H1 (cell line): Measurements from ENCODE around the gene KCTD19. TPM values are rescaled to one million over a fixed set of nuclear protein-coding genes. Genes with fewer than 3 reads are reported as not detected.
A peak's percentile ranks its signal among the peaks of the same experiment; 100 is the strongest.

Experiments
- CTCF ChIA-PET: fragments of 300-600 bp; sonication (Branson Sonifier 250); formaldehyde crosslinking; loops from one replicate; lab custom pipeline; 2021; ENCODE audit not compliant: partially characterized antibody; lab: Charles Lee
- POLR2A ChIA-PET: fragments of 300-600 bp; sonication (Branson Sonifier 250); formaldehyde crosslinking; loops from one replicate; lab custom pipeline; 2021; ENCODE audit warnings: inconsistent platforms; ENCODE audit not compliant: partially characterized antibody; lab: Charles Lee
- DNase-seq, 2 experiments: peaks; one replicate each; pipeline versions ENCODE4 v3.0.0 to v3.0.0-alpha.2; 2010 to 2022; ENCODE audit warnings: low spot score in 2 of 2, low read depth in 1 of 2, mixed read lengths in 1 of 2
- FAIRE-seq: peaks from 2 replicates; lab custom pipeline; 2011; peaks lifted over from hg19 to GRCh38; lab: Jason Lieb, UNC
- H2AFZ ChIP-seq: 2 replicates; pipeline ENCODE4 v1.8.1; 2012; ENCODE audit warnings: low read length, inconsistent platforms
- H2AK5ac ChIP-seq: 2 replicates; pipeline ENCODE4 v1.6.1; 2013; ENCODE audit warnings: low read depth, low read length
- H2BK120ac ChIP-seq: replicated peaks from 2 replicates; pipeline ENCODE3; 2013; ENCODE audit warnings: low read depth, low read length, inconsistent platforms
- H2BK12ac ChIP-seq: 2 replicates; pipeline ENCODE4 v1.6.1; 2013; ENCODE audit warnings: low read depth, low read length
- H2BK15ac ChIP-seq: 2 replicates; pipeline ENCODE4 v1.6.1; 2013; ENCODE audit warnings: low read length
- H2BK20ac ChIP-seq: 2 replicates; pipeline ENCODE4 v1.6.1; 2013; ENCODE audit warnings: low read length
- H2BK5ac ChIP-seq: 2 replicates; pipeline ENCODE4 v1.6.1; 2013; ENCODE audit warnings: low read depth, low read length
- H3K14ac ChIP-seq: 2 replicates; pipeline ENCODE4 v1.6.1; 2013; ENCODE audit warnings: inconsistent platforms; ENCODE audit not compliant: insufficient read length
- H3K18ac ChIP-seq: 2 replicates; pipeline ENCODE4 v1.6.1; 2013; ENCODE audit warnings: low read length; ENCODE audit errors: extremely low read depth
- H3K23ac ChIP-seq: 2 replicates; pipeline ENCODE4 v1.6.1; 2013; ENCODE audit warnings: inconsistent platforms; ENCODE audit not compliant: insufficient read length
- H3K23me2 ChIP-seq: 2 replicates; pipeline ENCODE4 v1.6.1; 2013; ENCODE audit warnings: low read depth, low read length
- H3K27ac ChIP-seq: 2 replicates; pipeline ENCODE4 v1.6.1; 2011; ENCODE audit warnings: low read depth, low read length, inconsistent platforms
- H3K27me3 ChIP-seq, 4 experiments: replicated peaks in 1 of 4; 1 replicate in 1 of 4; 2 replicates in 3 of 4; pipeline versions ENCODE4 v1.6.1 to v1.8.1; 2011 to 2013; ENCODE audit warnings: low read length in 3 of 4, mild to moderate bottlenecking in 3 of 4, inconsistent platforms in 2 of 4, mixed read lengths in 2 of 4, moderate library complexity in 1 of 4; ENCODE audit not compliant: control insufficient read depth in 3 of 4, insufficient read depth in 3 of 4; ENCODE audit errors: extremely low read depth in 1 of 4
- H3K36me3 ChIP-seq, 4 experiments: 2 replicates each; pipeline versions ENCODE4 v1.6.1 to v1.8.1; 2011 to 2013; ENCODE audit warnings: mild to moderate bottlenecking in 4 of 4, low read length in 3 of 4, moderate library complexity in 2 of 4, control low read depth in 1 of 4, inconsistent platforms in 1 of 4; ENCODE audit not compliant: insufficient read depth in 4 of 4, control insufficient read depth in 2 of 4
- H3K4ac ChIP-seq: replicated peaks from 2 replicates; pipeline ENCODE3; 2013; ENCODE audit warnings: low read length, low read depth, mixed read lengths, inconsistent platforms; ENCODE audit not compliant: insufficient read length
- H3K4me1 ChIP-seq, 4 experiments: replicated peaks in 1 of 4; 1 replicate in 1 of 4; 2 replicates in 3 of 4; pipeline versions ENCODE4 v1.6.1 to v1.8.1; 2011 to 2013; ENCODE audit warnings: low read length in 3 of 4, inconsistent platforms in 2 of 4, mixed read lengths in 1 of 4; ENCODE audit not compliant: insufficient read depth in 4 of 4, control insufficient read depth in 3 of 4
- H3K4me2 ChIP-seq, 2 experiments: 2 replicates each; pipeline versions ENCODE4 v1.6.1 to v1.8.1; 2011 to 2013; ENCODE audit warnings: low read depth in 2 of 2, low read length in 2 of 2, control low read depth in 1 of 2, inconsistent platforms in 1 of 2, mild to moderate bottlenecking in 1 of 2; ENCODE audit not compliant: insufficient read depth in 1 of 2
- H3K4me3 ChIP-seq, 4 experiments: fragments of 200-600, 300-600 bp in 1 of 4; sonication (generic), shearing (Covaris generic), sonication (Bioruptor Twin) in 1 of 4; 2 replicates each; pipeline versions ENCODE4 v1.5.1 to v1.8.1; 2011 to 2016; ENCODE audit warnings: low read length in 4 of 4, low read depth in 3 of 4, control low read depth in 2 of 4, inconsistent platforms in 2 of 4, mild to moderate bottlenecking in 2 of 4, mixed read lengths in 1 of 4, moderate library complexity in 1 of 4; ENCODE audit not compliant: insufficient read depth in 2 of 4; ENCODE audit errors: extremely low read depth in 1 of 4
- H3K56ac ChIP-seq: replicated peaks from 2 replicates; pipeline ENCODE3; 2013; ENCODE audit warnings: low read depth, mild to moderate bottlenecking, mixed read lengths, low read length, inconsistent platforms; ENCODE audit not compliant: insufficient read length
- H3K79me1 ChIP-seq: 2 replicates; pipeline ENCODE4 v1.6.1; 2013; ENCODE audit warnings: low read depth, low read length, control low read depth
- H3K79me2 ChIP-seq, 2 experiments: 2 replicates each; pipeline versions ENCODE4 v1.6.1 to v1.8.1; 2012 to 2013; ENCODE audit warnings: low read length in 2 of 2, mild to moderate bottlenecking in 2 of 2, inconsistent platforms in 1 of 2; ENCODE audit not compliant: insufficient read depth in 2 of 2, control insufficient read depth in 1 of 2
- H3K9ac ChIP-seq, 4 experiments: replicated peaks in 1 of 4; 1 replicate in 1 of 4; 2 replicates in 3 of 4; pipeline versions ENCODE4 v1.6.1 to v1.8.1; 2011 to 2013; ENCODE audit warnings: low read depth in 3 of 4, low read length in 3 of 4, control low read depth in 2 of 4, mild to moderate bottlenecking in 2 of 4, moderate library complexity in 2 of 4, inconsistent platforms in 1 of 4; ENCODE audit errors: extremely low read depth in 1 of 4
- H3K9me3 ChIP-seq, 2 experiments: 2 replicates each; pipeline versions ENCODE4 v1.6.1 to v1.8.1; 2012 to 2013; ENCODE audit warnings: mild to moderate bottlenecking in 2 of 2, moderate library complexity in 2 of 2, control low read depth in 1 of 2, inconsistent platforms in 1 of 2, low read depth in 1 of 2, low read length in 1 of 2, mixed read lengths in 1 of 2; ENCODE audit not compliant: insufficient read depth in 2 of 2
- H4K20me1 ChIP-seq, 2 experiments: replicated peaks in 1 of 2; 2 replicates each; pipeline versions ENCODE3 to v1.8.1; 2011 to 2013; ENCODE audit warnings: inconsistent platforms in 2 of 2, low read length in 2 of 2, mild to moderate bottlenecking in 1 of 2; ENCODE audit not compliant: insufficient read depth in 2 of 2, control insufficient read depth in 1 of 2
- H4K5ac ChIP-seq: 2 replicates; pipeline ENCODE4 v1.6.1; 2013; ENCODE audit warnings: low read length, low read depth, mixed read lengths, inconsistent platforms; ENCODE audit not compliant: insufficient read length
- H4K8ac ChIP-seq: 2 replicates; pipeline ENCODE4 v1.8.0; 2013; ENCODE audit warnings: mild to moderate bottlenecking, moderate library complexity, low read length, inconsistent platforms; ENCODE audit not compliant: insufficient read depth; ENCODE audit errors: extremely low read depth
- H4K91ac ChIP-seq: replicated peaks from 2 replicates; pipeline ENCODE3; 2013; ENCODE audit warnings: low read length, mixed read lengths, inconsistent platforms; ENCODE audit not compliant: insufficient read length
- BCL11A ChIP-seq, 2 experiments: IDR thresholded peaks; one replicate each; pipeline ENCODE4 v1.6.1; 2011; ENCODE audit warnings: low read depth in 2 of 2, low read length in 2 of 2, mild to moderate bottlenecking in 2 of 2
- BRCA1 ChIP-seq: IDR thresholded peaks from 2 replicates; pipeline ENCODE4 v1.6.1; 2012; ENCODE audit warnings: low read depth, low read length, improper control_type of control experiment
- CBX5 ChIP-seq: fragments of 300-800, 300-1000 bp; sonication (generic); IDR thresholded peaks from 2 replicates; pipeline ENCODE4 v1.7.1; 2016; ENCODE audit warnings: antibody characterized with exemption, low read length, low read depth
- CTBP2 ChIP-seq: IDR thresholded peaks from 2 replicates; pipeline ENCODE4 v1.7.0; 2011; ENCODE audit warnings: borderline replicate concordance, mild to moderate bottlenecking, moderate library complexity, mixed read lengths, low read length; ENCODE audit not compliant: insufficient read depth, insufficient read length
- CTCF ChIP-seq, 3 experiments: IDR thresholded peaks; 1 replicate in 2 of 3; 2 replicates in 1 of 3; pipeline versions ENCODE4 v1.5.1 to v1.6.1; 2011; ENCODE audit warnings: low read length in 3 of 3, mild to moderate bottlenecking in 3 of 3, inconsistent platforms in 2 of 3, low read depth in 1 of 3, moderate library complexity in 1 of 3; ENCODE audit not compliant: insufficient read depth in 1 of 3; ENCODE audit errors: control extremely low read depth in 1 of 3
- JUND ChIP-seq: IDR thresholded peaks from 2 replicates; pipeline ENCODE4 v1.6.1; 2011; ENCODE audit warnings: mild to moderate bottlenecking, improper control_type of control experiment, low read length
- WGBS, 2 experiments: shearing (Covaris generic) in 1 of 2; methylation state at CpG; one replicate each; pipeline versions ENCODE4 v1.1.6 to v1.1.7; 2013 to 2015; ENCODE audit warnings: low lambda C conversion rate in 2 of 2, mixed read lengths in 2 of 2, inconsistent platforms in 1 of 2, low coverage in 1 of 2, missing lambda C conversion rate in 1 of 2; ENCODE audit not compliant: insufficient replicate concordance in 2 of 2, insufficient coverage in 1 of 2, insufficient read length in 1 of 2; ENCODE audit errors: extremely low coverage in 1 of 2, missing lambda C conversion rate in 1 of 2; 5-methylcytosine and 5-hydroxymethylcytosine counted together
- long read RNA-seq, 2 experiments: library from RNA in 1 of 2; library from capped mRNA in 1 of 2; stranded (forward); transcript quantifications; one replicate each; pipeline ENCODE4 v2.0.0, GENCODE V29; 2021; ENCODE audit warnings: inconsistent platforms in 1 of 2
- polyA minus RNA-seq, 3 experiments: library from RNA; depleted of rRNA, polyadenylated mRNA; stranded (reverse); fragments of >200 nt; gene quantifications; 1 replicate in 2 of 3; 2 replicates in 1 of 3; pipeline ENCODE4 v1.2.3, GENCODE V29; 2011
- polyA plus RNA-seq, 7 experiments: library from polyadenylated mRNA; depleted of rRNA in 3 of 7; stranded (reverse) in 5 of 7; unstranded in 2 of 7; fragments of >200 nt in 5 of 7; fragments of 200-250 nt in 2 of 7; gene quantifications; 1 replicate in 5 of 7; 2 replicates in 1 of 7; 4 replicates in 1 of 7; pipeline versions ENCODE4 v1.2.1 to v1.2.3, GENCODE V29; 2011 to 2013; ENCODE audit warnings: missing spikeins in 2 of 7, mixed read lengths in 2 of 7
- total RNA-seq: library from RNA; stranded (reverse); fragmentation: NEBNext Ultra II Directional; extraction: Animal tissue kit (Norgen Biotek cat#: 25700); gene quantifications from 2 replicates; pipeline ENCODE4 v1.2.1, GENCODE V29; 2021

KCTD19 gene
- total RNA-seq (0.06 and 0.63 TPM in 2 replicates), polyA plus RNA-seq (2011; rRNA removed) (0.24 and 0.47 TPM in 2 replicates), polyA minus RNA-seq (2011; rRNA and poly(A)+ RNA removed) (0.49 and 1.7 TPM in 2 replicates)
- polyA plus RNA-seq (2011; cell fraction: cytosol; rRNA removed), result 0.37 TPM
- 1.0 TPM for polyA plus RNA-seq (2011; cell fraction: nucleus; rRNA removed)
- polyA plus RNA-seq (2012, experiment 1 of 2), result 0.23 to 0.84 TPM (median 0.54 TPM) in 4 replicates
- not detected for polyA plus RNA-seq (2012, experiment 2 of 2)
- polyA plus RNA-seq (2013, experiment 1 of 2), result 0.20 TPM
- polyA plus RNA-seq (2013, experiment 2 of 2), result 0.53 TPM
- polyA minus RNA-seq (2011; cell fraction: cytosol; rRNA and poly(A)+ RNA removed), result not detected
- 0.20 TPM for polyA minus RNA-seq (2011; cell fraction: nucleus; rRNA and poly(A)+ RNA removed)
- long read RNA-seq, experiment 1, result 0 reads
- long read RNA-seq, experiment 2, result 0 reads

DNA sequence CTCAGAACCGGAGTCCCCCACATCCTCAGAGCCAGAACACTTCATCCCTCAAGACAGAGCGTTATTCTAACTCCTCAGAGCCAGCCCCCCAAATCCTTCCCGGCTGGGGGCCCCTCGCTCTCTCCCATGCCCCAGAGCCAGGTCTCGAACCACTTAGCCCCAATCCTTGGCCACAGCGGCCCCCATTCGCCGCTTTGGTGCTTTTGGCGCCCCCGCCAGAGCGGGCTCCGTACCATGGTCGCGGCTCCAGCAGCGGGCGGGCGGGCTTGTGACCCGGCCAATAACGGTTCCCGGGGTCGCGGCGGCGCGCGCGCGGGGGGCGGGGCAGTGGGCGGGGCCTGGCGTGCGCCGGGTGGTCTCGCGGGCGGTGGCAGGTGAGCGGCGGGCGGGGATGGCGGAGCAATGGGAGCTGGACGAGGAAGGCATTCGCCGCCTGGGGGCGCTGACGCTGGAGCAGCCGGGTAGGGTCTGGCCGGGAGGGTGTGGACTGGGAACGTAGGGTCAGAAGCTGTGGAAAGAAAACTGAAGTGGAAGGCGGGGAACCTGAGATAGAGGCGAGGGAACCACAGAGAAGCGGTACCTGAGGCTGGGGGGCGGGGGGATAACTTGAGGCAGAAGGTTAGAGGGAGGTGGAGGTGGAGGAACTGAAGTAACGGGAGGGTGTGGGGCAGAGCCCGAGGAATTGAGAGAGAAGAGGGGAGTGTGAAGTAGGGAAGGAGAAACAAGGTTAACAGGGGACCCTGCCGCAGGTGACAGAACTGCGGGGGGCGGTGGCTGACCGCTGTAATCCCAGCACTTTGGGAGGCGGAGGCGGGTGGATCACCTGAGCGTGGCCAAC is at the start of gene KCTD19, which contains the start of gene LRRC36:
Gene KCTD19 (minus strand): TSS at position 270 of the 838 bp plus-strand sequence. CDS start 34 bp downstream, at position 236.
Gene LRRC36 (plus strand): TSS at position 344 of the 838 bp plus-strand sequence. CDS start 48 bp downstream, at position 392.
- ChIA-PET CTCF (interaction anchor here (0.7 to 4.4 kb wide), 37 partner anchors 9 to 436 kb away, joined by 3 to 22 read pairs (median 5); partner anchors contain the start of genes FHOD1, HSD11B2 and TPPP3), POLR2A (interaction anchor here (0.9 to 1.7 kb wide), 3 partner anchors 9 to 29 kb away, joined by 3 read pairs; no protein-coding TSS in a partner anchor)
- Histone ChIP-seq H3K9ac (no peak within 1 kb of the TSS), H3K9me3 (no peaks in the 10 kb centered on the region), H3K56ac (no peak within 1 kb of the TSS), H3K4me1 (no peaks in the 10 kb centered on the region; a peak in 1 of 7 replicates), H3K79me2 (no peaks in the 10 kb centered on the region), H3K4me2 (peak within 1 kb of the TSS; percentile 50 to 80), H3K27me3 (peaks cover 0 to 4% (median under 1%) of the 10 kb centered on the region in 4 experiments; a peak in 3 of 7 replicates), H2BK12ac (no peak within 1 kb of the TSS; the same call in 1 of the 2 replicates), H2BK5ac (no peak within 1 kb of the TSS; the same call in 1 of the 2 replicates), H2BK120ac (no peak within 1 kb of the TSS), H4K20me1 (no peaks in the 10 kb centered on the region), H4K91ac (no peak within 1 kb of the TSS), H3K23ac (no peak within 1 kb of the TSS), H2AK5ac (no peak within 1 kb of the TSS), H3K27ac (no peak within 1 kb of the TSS), H3K4ac (no peak within 1 kb of the TSS), H4K5ac (no peak within 1 kb of the TSS), H3K79me1 (no peaks in the 10 kb centered on the region), H2AFZ (0 out of 2 replicates have a peak within 1 kb of the TSS, but pooled peaks have one; percentile 90), H2BK15ac (no peak within 1 kb of the TSS), H3K23me2 (peaks cover 7% of the 10 kb centered on the region; the same call in 1 of the 2 replicates), H3K4me3 (peak within 1 kb of the TSS; percentile 36 to 68 (median 52)), H2BK20ac (no peak within 1 kb of the TSS), H4K8ac (no peak within 1 kb of the TSS; the same call in none of the 2 replicates), H3K14ac (no peak within 1 kb of the TSS), H3K36me3 (no peaks in the 10 kb centered on the region), H3K18ac (no peak within 1 kb of the TSS)
- DNase-seq (peak; percentile 73 to 100), FAIRE-seq (no peak)
- 11% methylated on average over 21 of the region's 61 CpGs; no CpG with 5 or more reads in 1 of the 2 experiments for WGBS, 2 experiments
- no peak for TF ChIP-seq CTBP2
- 0 out of 2 replicates have a peak, but pooled peaks have one; percentile 32 for TF ChIP-seq JUND
- no peak for TF ChIP-seq CBX5
- TF ChIP-seq CTCF (IDR thresholded peaks at IDR 0.05; ENCODE audit: control extremely low read depth in 1 of 3, insufficient read depth in 1 of 3, low read depth in 1 of 3, low read length in 3 of 3), result peak; percentile 75 to 90 (median 78)
- peak; percentile 24; the same call in 1 of the 2 replicates for TF ChIP-seq BRCA1
- no peak for TF ChIP-seq BCL11A (IDR thresholded peaks at IDR 0.05; ENCODE audit: low read depth in 2 of 2, low read length in 2 of 2)
